ENCODE data around the gene FXYD1.

The FXYD1 gene

DNA sequence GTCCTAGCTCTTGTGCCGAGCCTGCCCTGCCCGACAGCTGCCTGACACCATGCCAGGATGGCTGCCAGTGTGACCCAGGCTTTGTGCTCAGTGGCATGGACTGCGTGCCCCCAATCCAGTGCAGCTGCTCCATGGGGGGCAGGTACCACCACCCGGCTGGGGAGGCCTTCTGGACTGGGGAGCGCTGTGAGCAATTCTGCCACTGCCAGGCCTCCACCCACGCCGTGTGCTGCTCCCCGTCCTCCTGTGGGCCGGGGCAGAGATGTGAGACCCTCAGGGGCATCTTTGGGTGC lies 32.4 kb upstream of the FXYD1 start:
- TF ChIP-seq, protein P1, sequence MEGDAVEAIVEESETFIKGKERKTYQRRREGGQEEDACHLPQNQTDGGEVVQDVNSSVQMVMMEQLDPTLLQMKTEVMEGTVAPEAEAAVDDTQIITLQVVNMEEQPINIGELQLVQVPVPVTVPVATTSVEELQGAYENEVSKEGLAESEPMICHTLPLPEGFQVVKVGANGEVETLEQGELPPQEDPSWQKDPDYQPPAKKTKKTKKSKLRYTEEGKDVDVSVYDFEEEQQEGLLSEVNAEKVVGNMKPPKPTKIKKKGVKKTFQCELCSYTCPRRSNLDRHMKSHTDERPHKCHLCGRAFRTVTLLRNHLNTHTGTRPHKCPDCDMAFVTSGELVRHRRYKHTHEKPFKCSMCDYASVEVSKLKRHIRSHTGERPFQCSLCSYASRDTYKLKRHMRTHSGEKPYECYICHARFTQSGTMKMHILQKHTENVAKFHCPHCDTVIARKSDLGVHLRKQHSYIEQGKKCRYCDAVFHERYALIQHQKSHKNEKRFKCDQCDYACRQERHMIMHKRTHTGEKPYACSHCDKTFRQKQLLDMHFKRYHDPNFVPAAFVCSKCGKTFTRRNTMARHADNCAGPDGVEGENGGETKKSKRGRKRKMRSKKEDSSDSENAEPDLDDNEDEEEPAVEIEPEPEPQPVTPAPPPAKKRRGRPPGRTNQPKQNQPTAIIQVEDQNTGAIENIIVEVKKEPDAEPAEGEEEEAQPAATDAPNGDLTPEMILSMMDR (IDR thresholded peaks at IDR 0.05; ENCODE audit: insufficient read depth, low read length, missing control alignments): no peak
- ChIA-PET CTCF (interaction anchor here (0.7 to 2.0 kb wide), 8 partner anchors 9 to 60 kb away, joined by 3 to 8 read pairs (median 4); partner anchors contain the start of gene LGI4), POLR2A (no interaction called here)
- no peak for DNase-seq (ENCODE audit: low read depth, low spot score)
- no peak overlapping the region for H3K4me3 ChIP-seq (ENCODE audit: low read depth, low read length)

DNA sequence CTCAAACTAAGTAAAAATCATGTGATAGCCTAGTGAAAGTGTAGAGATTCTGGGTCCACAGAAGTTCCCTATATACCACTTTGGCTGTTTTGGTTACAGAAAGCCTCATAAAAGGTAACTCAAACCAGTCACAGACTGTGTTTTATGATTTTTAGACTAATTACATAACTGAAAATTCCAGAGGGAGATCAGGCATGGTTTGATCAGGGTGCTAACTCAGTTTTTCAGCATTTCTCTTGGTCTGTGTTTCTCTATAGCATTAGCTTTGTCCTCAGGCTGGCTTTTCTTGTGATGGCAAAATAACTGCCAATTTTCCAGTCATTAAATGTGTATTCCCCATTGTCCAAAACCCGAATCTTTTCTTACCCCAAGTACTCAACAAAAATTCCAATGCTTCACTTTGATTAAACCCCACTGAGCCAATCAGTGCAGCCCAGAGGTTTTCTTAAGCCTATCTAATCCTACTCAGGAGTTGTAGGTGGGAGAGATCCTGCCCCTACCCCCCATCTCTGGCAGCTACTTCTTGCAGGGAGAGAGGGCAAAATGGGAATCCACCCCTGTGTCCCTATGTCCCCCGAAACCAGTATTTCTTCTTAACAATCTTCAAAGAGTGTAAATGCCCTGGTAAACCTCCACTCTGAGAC lies 31.6 kb upstream of the FXYD1 start:
- TF ChIP-seq, protein P1 (IDR thresholded peaks at IDR 0.05; ENCODE audit: insufficient read depth, low read length, missing control alignments): no peak
- ChIA-PET POLR2A (interaction anchor here (0.6 kb wide), 1 partner anchor 9 kb away, joined by 3 read pairs; no protein-coding TSS in a partner anchor), CTCF (interaction anchor here (0.7 to 2.0 kb wide), 8 partner anchors 10 to 60 kb away, joined by 3 to 8 read pairs (median 4); partner anchors contain the start of gene LGI4)
- DNase-seq (ENCODE audit: low read depth, low spot score): no peak
- H3K4me3 ChIP-seq (ENCODE audit: low read depth, low read length): no peak overlapping the region

DNA sequence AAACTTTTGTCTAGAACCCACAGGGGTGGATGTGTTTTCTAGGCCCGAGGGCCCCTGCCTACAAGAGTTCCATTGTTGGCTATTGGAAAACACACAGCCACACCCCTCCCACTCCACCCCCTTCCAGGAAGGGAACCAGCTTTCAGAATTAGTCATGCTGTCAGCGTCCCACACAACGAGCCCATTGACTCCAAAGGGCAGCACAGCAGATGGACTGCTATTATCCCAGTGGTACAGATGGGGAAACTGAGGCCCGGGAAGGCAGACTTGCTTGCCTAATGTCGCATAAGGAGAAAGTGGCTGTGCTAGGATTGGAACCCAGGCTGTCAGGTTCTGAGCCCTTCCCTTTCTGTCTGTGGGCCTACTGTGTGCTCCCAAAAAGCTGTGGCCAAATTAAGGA lies 31.1 kb upstream of the FXYD1 start:
- TF ChIP-seq, protein P1 (IDR thresholded peaks at IDR 0.05; ENCODE audit: insufficient read depth, low read length, missing control alignments): no peak
- POLR2A ChIA-PET: no interaction called here
- no peak overlapping the region for H3K4me3 ChIP-seq (ENCODE audit: low read depth, low read length)
- CTCF ChIA-PET: interaction anchor here (0.8 to 2.0 kb wide), 5 partner anchors 9 to 61 kb away, joined by 3 to 8 read pairs (median 4); no protein-coding TSS in a partner anchor
- no peak for DNase-seq (ENCODE audit: low read depth, low spot score)

DNA sequence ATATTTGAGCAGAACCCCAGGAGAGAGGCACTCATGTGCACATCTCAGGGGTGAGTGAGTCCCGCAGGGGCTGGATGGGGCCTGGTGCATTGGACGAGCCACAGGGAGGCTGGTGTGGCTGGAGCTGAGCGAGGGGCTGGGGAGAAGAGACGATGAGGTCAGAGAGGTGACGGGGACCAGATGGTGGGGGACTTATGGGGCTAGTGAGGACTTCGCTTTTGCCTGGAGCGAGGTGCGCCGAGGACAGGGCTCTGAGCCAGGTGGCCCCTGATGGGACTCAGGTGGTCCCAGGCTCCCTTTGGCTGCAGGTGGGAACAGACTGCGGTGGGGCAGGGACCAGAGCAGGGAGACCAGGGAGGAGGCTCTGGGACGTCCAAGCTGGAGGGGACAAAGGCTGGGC lies 29.9 kb upstream of the FXYD1 start:
- TF ChIP-seq, protein P1 (IDR thresholded peaks at IDR 0.05; ENCODE audit: insufficient read depth, low read length, missing control alignments): no peak
- DNase-seq (ENCODE audit: low read depth, low spot score): no peak
- no peak overlapping the region for H3K4me3 ChIP-seq (ENCODE audit: low read depth, low read length)
- CTCF ChIA-PET: interaction anchor here (0.9 to 1.0 kb wide), 2 partner anchors 17 to 42 kb away, joined by 5 read pairs; no protein-coding TSS in a partner anchor
- POLR2A ChIA-PET: no interaction called here

DNA sequence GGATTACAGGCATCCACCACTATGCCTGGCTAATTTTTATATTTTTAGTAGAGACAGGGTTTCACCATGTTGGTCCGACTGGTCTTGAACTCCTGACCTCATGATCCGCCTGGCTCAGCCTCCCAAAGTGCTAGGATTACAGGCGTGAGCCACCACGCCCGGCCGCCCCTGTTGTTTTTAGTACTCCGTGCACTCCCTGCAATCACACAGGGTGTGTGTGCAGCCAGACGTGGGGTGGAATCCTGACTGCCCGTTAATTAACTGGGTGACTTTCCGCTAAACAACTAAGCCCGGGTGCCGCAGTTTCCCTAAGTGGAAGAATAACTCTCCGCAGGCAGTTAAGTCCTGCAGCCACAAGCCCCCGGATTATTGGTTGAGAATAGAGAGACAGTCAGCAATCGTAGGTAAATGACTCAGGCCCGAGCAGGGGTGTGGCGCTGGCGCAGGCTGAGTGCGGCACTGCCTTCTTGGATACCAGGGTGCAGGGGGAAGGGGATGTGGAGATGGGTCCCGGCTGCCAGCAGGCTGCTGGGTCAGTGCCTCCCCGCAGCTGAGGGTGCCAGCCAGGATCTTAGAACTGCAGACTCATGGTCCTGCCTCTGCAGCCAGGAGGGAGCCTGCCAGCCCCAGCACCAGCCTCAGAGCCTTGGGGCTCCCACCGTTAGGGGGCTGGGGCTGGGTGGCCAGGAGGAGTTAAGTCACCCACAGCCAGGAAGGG lies 29.1 kb upstream of the FXYD1 start:
- CTCF ChIA-PET: interaction anchor here (1.0 to 3.1 kb wide), 5 partner anchors 10 to 26 kb away, joined by 5 to 22 read pairs (median 9); partner anchors contain the start of gene LGI4
- DNase-seq (ENCODE audit: low read depth, low spot score): no peak
- H3K4me3 ChIP-seq (ENCODE audit: low read depth, low read length): no peak overlapping the region
- TF ChIP-seq, protein P1 (IDR thresholded peaks at IDR 0.05; ENCODE audit: insufficient read depth, low read length, missing control alignments): no peak
- POLR2A ChIA-PET: no interaction called here

DNA sequence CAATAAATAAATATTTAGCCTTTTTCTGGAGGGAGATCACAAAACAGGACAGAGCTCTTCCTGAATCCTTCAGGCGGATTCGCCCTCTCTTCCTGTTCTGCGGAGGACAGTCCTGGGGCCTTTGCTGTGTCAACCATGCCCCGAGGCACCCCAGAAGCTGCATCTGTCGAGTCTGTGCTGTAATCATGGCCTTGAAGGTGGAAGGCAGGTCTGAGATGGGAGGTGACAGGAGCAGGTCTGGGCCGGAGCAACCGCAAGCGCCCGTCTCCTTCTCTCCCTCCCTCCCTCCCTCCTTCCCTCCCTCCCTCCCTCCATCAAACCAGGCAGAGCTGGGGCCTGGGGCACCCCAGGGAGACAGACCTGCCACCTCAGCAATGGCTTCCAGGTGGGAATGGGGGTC lies 27.6 kb upstream of the FXYD1 start:
- no peak for DNase-seq (ENCODE audit: low read depth, low spot score)
- POLR2A ChIA-PET: interaction anchor here (1.1 kb wide), 1 partner anchor 14 kb away, joined by 3 read pairs; no protein-coding TSS in a partner anchor
- no peak overlapping the region for H3K4me3 ChIP-seq (ENCODE audit: low read depth, low read length)
- TF ChIP-seq, protein P1 (IDR thresholded peaks at IDR 0.05; ENCODE audit: insufficient read depth, low read length, missing control alignments): no peak
- CTCF ChIA-PET: interaction anchor here (0.8 to 3.1 kb wide), 9 partner anchors 9 to 44 kb away, joined by 3 to 22 read pairs (median 9); partner anchors contain the start of gene LGI4

Measured in AG04449 (cell line).